Middle frontal gyrus (tissue), 1 donor: ENCODE results near the gene MEGF8.

Source experiments
- DNase-seq: peaks from one replicate; pipeline ENCODE4 v3.0.0-alpha.2; 2015; ENCODE audit warnings: low spot score; ENCODE audit errors: extremely low spot score

Gene MEGF8

DNA sequence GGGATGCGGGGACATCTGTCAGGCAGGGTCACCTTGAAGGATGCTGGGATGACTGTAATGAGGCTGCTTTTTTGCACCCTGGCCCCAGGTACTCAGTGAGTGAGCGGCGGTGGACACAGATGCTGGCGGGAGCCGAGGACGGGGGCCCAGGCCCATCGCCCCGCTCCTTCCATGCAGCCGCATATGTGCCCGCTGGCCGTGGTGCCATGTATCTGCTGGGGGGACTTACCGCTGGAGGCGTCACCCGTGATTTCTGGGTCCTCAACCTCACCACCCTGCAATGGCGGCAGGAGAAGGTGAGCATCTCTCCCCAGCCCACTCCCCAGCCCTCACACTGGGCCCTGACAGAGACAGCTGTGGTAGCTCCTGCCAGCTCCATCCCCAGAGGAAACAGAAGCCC, 31.3 kb downstream of the MEGF8 start:
- DNase-seq, result no peak

- DNase-seq, result no peak
These were observed 31.9 kb downstream of the MEGF8 start for GRCh38 chr19:42357290-42357689.

GRCh38 chr19:42360787-42361544, 35.5 kb downstream of the MEGF8 start:
- DNase-seq, result no peak

DNA sequence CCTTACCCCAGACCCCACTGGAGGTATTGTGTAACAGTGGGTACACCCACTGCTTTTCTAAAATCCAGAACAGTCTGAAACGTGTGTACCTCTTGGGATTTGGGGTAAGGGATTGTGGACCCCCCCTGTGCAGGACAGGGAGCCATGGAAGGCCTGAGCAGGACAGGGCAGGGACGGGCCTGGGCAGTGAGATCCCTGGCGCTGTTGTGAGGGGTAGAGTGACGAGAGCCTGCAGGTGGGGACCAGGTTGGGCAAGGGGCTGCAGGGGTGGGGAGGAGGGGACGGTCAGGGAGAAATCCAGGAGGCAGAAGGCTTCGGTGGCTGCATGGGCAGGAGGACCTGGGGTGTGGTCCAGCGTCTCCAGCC, 36.1 kb downstream of the MEGF8 start:
- no peak for DNase-seq

- DNase-seq, result no peak
These were observed 36.9 kb downstream of the MEGF8 start for GRCh38 chr19:42362342-42362741.

DNA sequence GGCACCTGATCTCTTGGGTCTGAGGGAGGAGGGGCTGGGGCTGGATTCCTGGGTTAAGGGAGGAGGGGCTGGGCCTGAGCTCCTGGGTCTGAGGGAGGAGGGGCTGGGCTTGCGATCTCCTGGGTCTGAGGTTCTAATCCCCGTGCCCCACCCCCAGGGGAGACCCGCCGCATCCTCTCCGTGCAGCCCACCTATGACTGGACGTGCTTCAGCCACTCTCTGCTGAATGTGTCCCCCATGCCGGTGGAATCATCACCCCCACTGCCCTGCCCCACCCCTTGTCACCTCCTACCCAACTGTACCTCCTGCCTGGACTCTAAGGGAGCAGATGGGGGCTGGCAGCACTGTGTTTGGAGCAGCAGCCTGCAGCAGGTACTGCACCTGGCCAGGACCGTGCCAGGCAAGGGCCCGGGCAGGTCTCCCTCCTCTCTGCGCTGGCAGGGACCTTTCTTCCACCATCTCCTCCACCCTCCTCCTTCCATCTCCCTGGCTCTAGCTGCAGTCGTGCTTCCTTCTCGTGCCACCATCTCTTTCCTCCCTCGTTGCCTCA, 37.5 kb downstream of the MEGF8 start:
- no peak for DNase-seq

DNA sequence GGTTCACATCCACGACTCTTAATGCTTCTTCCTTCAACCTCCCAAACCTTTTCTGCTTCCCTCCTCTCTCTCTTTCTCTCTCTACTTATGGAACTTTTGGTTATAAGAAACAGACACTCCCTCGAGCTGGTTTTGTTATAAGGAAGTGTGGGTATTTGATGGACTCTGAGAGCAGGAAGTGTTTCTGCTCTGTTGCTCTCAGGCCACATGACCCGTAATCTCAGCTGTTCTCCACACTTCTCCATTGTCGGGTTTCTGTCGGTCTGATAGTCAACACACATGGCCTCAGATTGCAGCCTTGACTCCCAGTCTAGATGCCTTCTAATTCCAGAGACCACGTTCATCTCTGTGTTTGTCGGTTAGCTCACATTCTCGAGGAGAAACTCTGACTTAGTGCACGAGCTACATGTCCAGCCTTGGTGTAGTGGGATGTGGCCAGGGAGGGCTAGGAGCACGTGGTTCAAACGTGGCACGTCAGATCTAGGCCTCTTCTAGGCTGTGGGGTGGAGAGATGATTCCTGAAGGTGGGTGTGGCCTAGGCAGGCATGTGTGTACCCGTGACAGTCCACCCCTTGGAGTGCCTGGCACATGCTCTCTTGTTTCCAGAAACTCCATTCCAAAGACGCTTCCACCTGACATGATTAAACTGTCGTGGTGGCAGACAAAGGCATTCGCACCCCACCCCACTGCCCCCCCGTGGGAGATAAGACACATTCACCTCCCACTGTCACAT, 38.3 kb downstream of the MEGF8 start:
- no peak for DNase-seq

DNA sequence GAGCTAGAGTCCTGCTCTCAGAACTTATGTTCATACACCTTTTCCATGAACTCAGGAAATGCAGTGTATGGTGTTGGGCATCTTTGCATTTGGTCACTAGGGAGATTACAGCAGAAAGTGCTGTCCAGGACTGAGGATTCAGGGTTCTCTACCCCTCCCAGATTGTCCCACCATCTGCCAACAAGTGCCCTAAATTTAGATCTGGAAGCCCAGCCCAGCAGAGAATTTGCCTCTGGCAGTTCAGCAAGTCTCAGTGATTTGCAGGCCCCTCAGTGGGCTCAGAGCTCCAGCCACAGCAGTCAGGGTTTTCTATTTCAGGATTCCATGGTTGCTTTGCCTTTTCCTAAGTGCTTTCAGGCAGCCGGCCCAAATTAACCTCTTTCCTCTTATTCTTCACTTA, 41.2 kb downstream of the MEGF8 start:
- DNase-seq, result no peak

DNA sequence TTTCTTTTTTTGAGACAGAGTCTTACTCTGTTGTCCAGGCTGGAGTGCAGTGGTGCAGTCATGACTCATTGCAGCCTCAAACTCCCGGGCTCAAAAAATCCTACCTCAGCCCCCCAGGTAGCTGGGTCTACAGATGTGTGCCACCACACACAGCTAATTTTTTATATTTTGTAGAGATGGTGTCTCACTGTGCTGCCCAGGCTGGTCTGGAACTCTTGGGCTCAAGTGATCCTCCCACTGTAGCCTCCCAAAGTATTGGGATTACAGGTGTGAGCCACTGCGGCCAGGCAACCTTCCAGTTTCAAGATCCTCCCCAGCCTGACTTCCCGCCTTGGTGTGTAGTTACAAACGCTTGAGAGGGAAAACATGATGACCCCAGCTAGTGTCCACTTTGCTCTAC, 42.5 kb downstream of the MEGF8 start:
- DNase-seq, result no peak

DNA sequence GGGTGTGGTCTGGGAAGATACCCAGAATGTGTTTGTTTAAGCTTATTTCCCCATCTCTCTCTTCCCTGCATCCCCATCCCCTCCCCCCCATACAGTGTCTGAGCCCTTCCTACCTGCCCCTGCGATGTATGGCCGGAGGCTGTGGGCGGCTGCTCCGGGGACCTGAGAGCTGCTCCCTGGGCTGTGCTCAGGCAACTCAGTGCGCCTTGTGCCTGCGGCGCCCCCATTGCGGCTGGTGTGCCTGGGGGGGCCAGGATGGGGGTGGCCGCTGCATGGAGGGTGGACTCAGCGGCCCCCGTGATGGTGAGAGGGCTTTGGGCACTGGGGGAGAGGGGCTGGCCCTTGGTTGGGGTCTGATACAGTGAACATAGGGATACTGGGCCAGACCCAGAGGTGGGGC, 42.9 kb downstream of the MEGF8 start:
- DNase-seq, result no peak

DNA sequence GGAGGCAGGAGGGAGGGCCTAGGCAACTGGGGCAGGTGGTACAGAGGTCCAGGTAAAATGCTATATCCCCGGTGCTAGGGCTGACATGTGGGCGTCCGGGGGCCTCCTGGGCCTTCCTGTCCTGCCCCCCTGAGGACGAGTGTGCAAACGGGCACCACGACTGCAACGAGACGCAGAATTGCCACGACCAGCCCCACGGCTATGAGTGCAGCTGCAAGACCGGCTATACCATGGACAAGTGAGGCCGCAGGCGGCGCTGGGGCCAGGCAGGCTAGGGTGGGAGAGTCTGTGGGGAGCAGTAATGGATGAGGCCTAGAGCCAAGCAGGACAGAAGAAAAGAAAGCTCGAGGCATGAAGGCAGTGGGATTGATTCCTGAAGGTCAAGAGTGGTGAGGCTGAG, 43.3 kb downstream of the MEGF8 start:
- DNase-seq, result no peak

GRCh38 chr19:42369433-42370067, 44.1 kb downstream of the MEGF8 start:
- no peak for DNase-seq

GRCh38 chr19:42370068-42370520, 44.7 kb downstream of the MEGF8 start:
- DNase-seq, result no peak

DNA sequence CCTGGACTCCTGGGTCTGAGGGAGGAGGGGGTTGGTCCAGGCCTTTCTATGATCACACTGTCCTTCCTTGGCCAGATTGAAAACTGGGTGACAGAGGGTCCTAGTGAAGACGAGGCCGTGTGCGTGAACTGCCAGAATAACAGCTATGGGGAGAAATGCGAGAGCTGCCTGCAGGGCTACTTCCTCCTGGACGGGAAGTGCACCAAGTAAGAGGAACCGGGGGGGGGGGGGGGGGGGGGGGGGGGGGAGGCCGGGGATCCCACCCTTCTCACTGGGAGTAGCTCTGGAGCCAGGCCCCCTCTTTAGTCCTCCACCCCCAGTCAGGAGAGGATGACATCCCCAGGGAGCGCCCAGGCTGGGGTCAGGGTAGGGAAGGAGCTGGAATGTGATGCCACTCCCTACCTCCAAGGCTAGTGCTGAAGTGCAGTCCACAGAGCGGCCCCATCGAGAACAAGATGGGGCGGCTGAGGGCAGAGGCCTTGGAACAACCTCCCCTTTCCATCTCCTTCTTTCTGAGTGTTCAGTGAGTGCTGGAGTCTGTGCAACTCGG, 45.3 kb downstream of the MEGF8 start:
- no peak for DNase-seq

DNA sequence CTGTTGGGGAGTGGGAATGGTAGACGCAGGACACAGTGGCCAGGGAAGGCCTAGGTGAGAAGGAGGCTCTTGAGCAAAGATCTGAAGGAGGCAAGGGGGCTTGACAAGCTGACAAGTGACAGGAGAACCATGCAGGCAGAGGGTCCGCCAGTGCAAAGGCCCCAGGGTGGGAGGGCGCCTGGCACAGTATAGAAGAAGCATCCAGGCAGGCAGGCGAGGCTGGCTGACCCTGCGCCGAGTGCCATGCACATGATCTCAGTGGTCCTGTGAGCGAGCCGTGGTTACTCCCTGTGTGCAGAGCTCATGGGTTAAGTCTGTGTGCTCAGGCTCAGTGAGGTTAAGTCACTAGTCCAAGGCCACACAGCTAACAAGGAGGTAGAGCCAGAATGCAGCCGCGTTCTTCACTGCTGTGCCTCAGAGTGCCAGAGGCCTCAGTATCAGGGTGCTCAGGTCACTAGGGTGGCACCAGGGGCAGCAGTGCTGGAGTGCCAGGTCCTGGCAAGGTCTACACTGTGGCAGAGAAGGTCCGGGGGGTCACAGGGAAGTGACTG, 49.5 kb downstream of the MEGF8 start:
- DNase-seq, result no peak

DNA sequence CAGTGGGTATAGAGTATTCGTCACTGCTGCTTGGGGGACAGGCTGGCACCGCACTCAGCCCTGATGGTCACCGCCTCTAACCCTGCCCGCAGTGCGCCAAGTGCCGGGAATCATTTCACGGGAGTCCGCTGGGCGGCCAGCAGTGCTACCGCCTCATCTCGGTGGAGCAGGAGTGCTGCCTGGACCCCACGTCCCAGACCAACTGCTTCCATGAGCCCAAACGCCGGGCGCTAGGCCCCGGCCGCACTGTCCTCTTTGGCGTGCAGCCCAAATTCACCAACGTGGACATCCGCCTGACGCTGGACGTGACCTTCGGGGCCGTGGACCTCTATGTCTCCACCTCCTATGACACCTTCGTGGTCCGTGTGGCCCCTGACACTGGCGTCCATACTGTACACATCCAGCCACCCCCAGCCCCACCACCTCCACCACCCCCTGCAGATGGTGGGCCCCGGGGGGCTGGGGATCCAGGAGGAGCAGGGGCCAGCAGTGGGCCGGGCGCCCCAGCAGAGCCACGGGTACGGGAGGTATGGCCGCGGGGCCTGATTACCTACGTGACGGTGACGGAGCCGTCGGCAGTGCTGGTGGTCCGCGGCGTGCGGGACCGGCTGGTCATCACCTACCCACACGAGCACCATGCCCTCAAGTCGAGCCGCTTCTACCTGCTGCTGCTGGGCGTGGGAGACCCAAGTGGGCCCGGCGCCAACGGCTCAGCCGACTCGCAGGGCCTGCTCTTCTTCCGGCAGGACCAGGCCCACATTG, 50.2 kb downstream of the MEGF8 start:
- no peak for DNase-seq

- DNase-seq, result no peak
These were observed 50.7 kb downstream of the MEGF8 start for GRCh38 chr19:42376177-42376555.

GRCh38 chr19:42378225-42379215, 53.1 kb downstream of the MEGF8 start:
- no peak for DNase-seq

GRCh38 chr19:42380155-42380554, 54.7 kb downstream of the MEGF8 start:
- DNase-seq, result no peak
